Mucosa of rectum (tissue), 2 donors: ENCODE measurements around the gene PER2.
"Not testable (repeated sequence)": the region's sequence is repeated elsewhere in the genome, so short reads cannot be mapped to it uniquely, and the experiment has no call there.

Experiments
- H3K27ac ChIP-seq, 2 donors: one replicate each; pipeline ENCODE4 v1.7.0; 2013; ENCODE audit warnings: inconsistent platforms in 2 of 2, low read depth in 2 of 2, low read length in 2 of 2
- H3K27me3 ChIP-seq, 2 donors: one replicate each; pipeline ENCODE4 v1.7.0; 2013; ENCODE audit warnings: low read length in 2 of 2; ENCODE audit not compliant: control insufficient read depth in 2 of 2, insufficient read depth in 2 of 2
- H3K36me3 ChIP-seq, 2 donors: one replicate each; pipeline ENCODE4 v1.7.0; 2013; ENCODE audit warnings: low read length in 2 of 2; ENCODE audit not compliant: control insufficient read depth in 2 of 2, insufficient read depth in 2 of 2
- H3K4me1 ChIP-seq, 2 donors: one replicate each; pipeline ENCODE4 v1.7.0; 2013; ENCODE audit warnings: low read length in 2 of 2, mild to moderate bottlenecking in 1 of 2; ENCODE audit not compliant: control insufficient read depth in 2 of 2, insufficient read depth in 2 of 2
- H3K4me3 ChIP-seq, 2 donors: one replicate each; pipeline ENCODE4 v1.7.0; 2013; ENCODE audit warnings: low read length in 2 of 2
- H3K9ac ChIP-seq, 2 donors: one replicate each; pipeline ENCODE4 v1.7.0; 2013; ENCODE audit warnings: low read length in 2 of 2, low read depth in 1 of 2, mild to moderate bottlenecking in 1 of 2
- H3K9me3 ChIP-seq, 2 donors: one replicate each; pipeline ENCODE4 v1.7.0; 2013; ENCODE audit warnings: low read length in 2 of 2; ENCODE audit not compliant: control insufficient read depth in 2 of 2
- donor health status: healthy.
- donor health status: Normal muscosa, but diverticular disease.

Gene PER2, protein sequence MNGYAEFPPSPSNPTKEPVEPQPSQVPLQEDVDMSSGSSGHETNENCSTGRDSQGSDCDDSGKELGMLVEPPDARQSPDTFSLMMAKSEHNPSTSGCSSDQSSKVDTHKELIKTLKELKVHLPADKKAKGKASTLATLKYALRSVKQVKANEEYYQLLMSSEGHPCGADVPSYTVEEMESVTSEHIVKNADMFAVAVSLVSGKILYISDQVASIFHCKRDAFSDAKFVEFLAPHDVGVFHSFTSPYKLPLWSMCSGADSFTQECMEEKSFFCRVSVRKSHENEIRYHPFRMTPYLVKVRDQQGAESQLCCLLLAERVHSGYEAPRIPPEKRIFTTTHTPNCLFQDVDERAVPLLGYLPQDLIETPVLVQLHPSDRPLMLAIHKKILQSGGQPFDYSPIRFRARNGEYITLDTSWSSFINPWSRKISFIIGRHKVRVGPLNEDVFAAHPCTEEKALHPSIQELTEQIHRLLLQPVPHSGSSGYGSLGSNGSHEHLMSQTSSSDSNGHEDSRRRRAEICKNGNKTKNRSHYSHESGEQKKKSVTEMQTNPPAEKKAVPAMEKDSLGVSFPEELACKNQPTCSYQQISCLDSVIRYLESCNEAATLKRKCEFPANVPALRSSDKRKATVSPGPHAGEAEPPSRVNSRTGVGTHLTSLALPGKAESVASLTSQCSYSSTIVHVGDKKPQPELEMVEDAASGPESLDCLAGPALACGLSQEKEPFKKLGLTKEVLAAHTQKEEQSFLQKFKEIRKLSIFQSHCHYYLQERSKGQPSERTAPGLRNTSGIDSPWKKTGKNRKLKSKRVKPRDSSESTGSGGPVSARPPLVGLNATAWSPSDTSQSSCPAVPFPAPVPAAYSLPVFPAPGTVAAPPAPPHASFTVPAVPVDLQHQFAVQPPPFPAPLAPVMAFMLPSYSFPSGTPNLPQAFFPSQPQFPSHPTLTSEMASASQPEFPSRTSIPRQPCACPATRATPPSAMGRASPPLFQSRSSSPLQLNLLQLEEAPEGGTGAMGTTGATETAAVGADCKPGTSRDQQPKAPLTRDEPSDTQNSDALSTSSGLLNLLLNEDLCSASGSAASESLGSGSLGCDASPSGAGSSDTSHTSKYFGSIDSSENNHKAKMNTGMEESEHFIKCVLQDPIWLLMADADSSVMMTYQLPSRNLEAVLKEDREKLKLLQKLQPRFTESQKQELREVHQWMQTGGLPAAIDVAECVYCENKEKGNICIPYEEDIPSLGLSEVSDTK (N-terminal part only)

DNA sequence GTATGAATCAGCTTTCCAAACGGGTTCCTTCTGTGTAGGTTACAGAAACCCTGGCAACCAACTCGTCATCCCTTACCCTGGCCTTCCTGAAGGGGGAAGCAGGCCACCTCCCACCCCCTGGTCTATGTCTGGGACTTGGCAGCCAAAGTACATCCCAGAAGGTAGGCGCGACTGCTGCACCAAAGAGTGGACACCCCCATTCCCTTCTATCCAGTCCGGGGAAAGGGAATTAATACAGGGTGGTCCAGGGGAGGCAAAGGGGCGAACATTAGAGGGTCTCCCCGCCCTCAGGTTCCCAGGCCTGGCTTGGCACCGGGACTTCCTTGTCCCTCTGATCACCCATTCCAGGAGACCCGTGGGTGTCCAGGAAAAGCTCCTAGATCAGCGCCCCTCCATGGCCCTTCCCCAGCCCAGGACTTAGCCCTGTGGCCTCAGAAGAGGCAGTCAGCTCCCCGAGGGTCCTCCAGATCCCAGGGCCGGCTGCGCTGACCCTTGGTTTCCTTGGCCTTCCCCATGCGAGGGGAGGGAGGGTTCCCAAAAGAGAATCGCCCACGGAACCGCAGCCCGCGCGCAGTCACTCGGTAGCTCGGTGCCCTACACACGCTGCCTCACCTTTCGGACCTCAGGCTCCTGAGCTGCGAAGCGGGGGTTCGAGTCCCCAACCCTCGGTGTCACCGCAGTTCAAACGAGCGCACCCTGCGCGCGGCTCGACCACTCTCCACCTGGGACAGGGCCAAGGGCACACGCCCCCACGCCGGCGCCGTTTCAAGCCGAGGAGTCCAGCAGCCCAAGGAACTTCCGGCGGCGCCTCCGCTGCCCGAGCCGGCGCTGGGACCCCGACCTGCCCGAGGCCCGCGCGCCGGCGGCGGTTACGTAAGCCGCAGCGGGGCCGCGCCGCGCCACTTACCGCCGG is at the start of gene PER2:
PER2 (minus strand) TSS at position 874 of the 913 bp plus-strand sequence. CDS start 10,674 bp downstream, outside the sequence.
- Histone ChIP-seq H3K36me3 (no peaks in the 10 kb centered on the region), H3K9me3 (no peaks in the 10 kb centered on the region), H3K27ac (peak within 1 kb of the TSS; percentile 91 to 93), H3K4me3 (peak within 1 kb of the TSS; percentile 75 to 89), H3K9ac (peak within 1 kb of the TSS; percentile 97 to 98), H3K4me1 (peaks cover 62 to 68% of the 10 kb centered on the region in 2 donors), H3K27me3 (no peaks in the 10 kb centered on the region)

DNA sequence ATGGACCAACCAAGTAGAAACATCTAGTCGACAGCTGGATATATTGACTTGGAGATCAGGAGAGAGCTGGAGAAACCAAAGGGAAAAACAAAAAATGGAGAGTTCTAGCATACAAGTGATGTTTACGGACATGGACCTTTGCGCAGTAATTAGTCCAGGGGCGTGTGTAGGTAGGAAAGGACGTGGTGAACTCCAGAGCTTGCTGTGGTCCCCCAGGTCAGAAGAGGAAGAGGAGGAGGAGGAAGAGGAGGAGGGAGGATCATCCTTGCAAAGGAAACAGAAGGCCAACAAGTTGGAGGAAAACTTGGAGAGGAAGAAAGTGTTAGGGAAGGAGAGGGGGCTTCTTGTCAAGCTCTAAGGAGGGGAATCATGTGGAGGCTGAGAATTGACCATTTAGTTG is 49.4 kb upstream of the PER2 start:
- Histone ChIP-seq H3K27ac (no peak overlapping the region), H3K9me3 (no peaks in the 10 kb centered on the region), H3K9ac (no peak overlapping the region), H3K27me3 (no peaks in the 10 kb centered on the region), H3K4me3 (no peak overlapping the region), H3K4me1 (peaks cover 0 to 5% of the 10 kb centered on the region in 2 donors), H3K36me3 (peaks cover 3 to 5% of the 10 kb centered on the region in 2 donors)

DNA sequence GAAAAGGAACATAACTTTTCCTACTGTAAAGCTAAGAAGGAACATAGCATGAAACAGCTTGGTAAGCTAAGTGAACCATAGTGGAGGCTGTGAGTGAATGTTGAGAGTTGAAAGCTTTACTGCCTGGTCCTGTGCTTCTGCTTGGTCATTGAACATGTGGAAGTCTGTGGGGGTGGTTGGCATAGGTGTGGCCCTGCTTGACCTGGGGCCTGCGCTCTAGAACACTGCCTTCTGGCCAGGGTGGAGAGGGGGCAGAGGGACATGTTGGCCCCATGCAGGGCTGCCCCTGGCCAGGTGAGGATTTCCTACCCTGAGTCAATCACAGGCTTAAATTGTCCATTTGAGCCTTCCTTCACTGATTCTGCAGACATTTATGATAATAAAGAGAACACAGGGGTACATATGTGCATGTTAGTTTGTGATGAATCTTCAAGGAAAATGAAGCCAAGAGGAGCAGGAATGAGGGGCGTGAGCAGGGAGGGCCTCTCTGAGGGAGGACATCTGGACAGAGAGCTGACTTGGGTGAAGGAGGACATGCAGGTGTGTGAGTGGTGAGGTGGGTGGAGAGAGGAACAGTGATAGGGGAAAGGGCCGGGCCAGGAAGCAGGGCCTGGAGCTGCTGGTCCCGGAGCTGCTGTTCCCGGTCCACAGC is 48.5 kb upstream of the PER2 start:
- H3K36me3 ChIP-seq, result peaks cover 3 to 5% of the 10 kb centered on the region in 2 donors
- H3K4me3 ChIP-seq, result no peak overlapping the region
- H3K27ac ChIP-seq, result no peak overlapping the region
- no peaks in the 10 kb centered on the region for H3K9me3 ChIP-seq
- no peaks in the 10 kb centered on the region for H3K27me3 ChIP-seq
- H3K9ac ChIP-seq, result no peak overlapping the region
- peaks cover 0 to 5% of the 10 kb centered on the region in 2 donors for H3K4me1 ChIP-seq

GRCh38 chr2:238336151-238336550 is 47.7 kb upstream of the PER2 start:
- H3K4me3 ChIP-seq, result no peak overlapping the region
- H3K27me3 ChIP-seq, result no peaks in the 10 kb centered on the region
- no peaks in the 10 kb centered on the region for H3K9me3 ChIP-seq
- H3K36me3 ChIP-seq, result peaks cover 3 to 5% of the 10 kb centered on the region in 2 donors
- H3K27ac ChIP-seq, result no peak overlapping the region
- H3K4me1 ChIP-seq, result peaks cover 0 to 5% of the 10 kb centered on the region in 2 donors
- no peak overlapping the region for H3K9ac ChIP-seq

- not testable (repeated sequence) for H3K9me3 ChIP-seq, H3K36me3 ChIP-seq, H3K4me1 ChIP-seq, H3K9ac ChIP-seq, H3K4me3 ChIP-seq, H3K27me3 ChIP-seq, H3K27ac ChIP-seq
Measured at GRCh38 chr2:238335591-238335990, 47.2 kb upstream of the PER2 start.

DNA sequence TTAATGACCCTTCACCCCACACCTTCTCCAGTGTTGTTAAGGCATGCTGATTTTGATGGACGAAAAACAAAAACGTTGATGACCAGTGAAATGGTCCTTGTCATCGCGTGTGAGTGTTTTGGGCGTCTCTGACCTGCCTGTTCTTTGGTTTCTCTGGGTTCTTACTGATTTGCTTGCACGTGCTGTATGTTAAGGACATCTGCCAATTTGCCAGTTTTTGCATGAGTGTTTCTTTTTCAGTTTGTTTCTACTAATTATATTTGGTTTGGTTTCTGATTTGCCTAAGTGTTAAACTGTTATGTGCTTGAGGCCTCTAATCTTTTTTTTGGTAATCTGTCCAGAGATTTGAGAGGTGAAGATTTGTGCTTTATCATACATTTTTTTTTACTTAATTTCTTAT is 46.5 kb upstream of the PER2 start:
- Histone ChIP-seq H3K4me3 (no peak overlapping the region), H3K9me3 (no peaks in the 10 kb centered on the region), H3K36me3 (peaks cover 5 to 6% of the 10 kb centered on the region in 2 donors), H3K27me3 (no peaks in the 10 kb centered on the region), H3K4me1 (peaks cover 0 to 5% of the 10 kb centered on the region in 2 donors), H3K27ac (no peak overlapping the region), H3K9ac (no peak overlapping the region)

GRCh38 chr2:238331916-238332315 is 43.5 kb upstream of the PER2 start:
- Histone ChIP-seq H3K4me3 (no peak overlapping the region), H3K36me3 (peaks cover 12 to 20% of the 10 kb centered on the region in 2 donors), H3K4me1 (no peaks in the 10 kb centered on the region), H3K9me3 (no peaks in the 10 kb centered on the region), H3K27ac (no peak overlapping the region), H3K9ac (no peak overlapping the region), H3K27me3 (no peaks in the 10 kb centered on the region)

DNA sequence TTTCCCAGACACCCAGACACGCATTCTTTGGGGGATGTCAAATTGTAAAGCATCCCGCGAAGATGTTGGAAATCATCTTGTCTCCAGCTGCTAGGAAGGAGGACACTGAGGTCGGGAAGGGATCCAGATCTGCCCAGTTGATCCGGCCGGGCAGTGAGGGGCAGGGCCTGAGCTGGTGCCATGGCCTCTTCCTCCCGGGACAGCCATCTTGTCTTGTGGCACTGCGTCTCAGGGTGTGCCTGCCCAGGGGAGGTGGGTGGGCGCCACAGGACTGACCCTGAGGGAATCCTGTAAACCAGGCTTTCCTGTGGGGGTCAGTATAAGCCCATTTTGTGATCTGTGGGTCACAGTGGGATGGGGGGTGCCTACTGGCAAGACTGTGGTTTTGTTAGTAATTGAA is 42.0 kb upstream of the PER2 start:
- no peak overlapping the region for H3K27ac ChIP-seq
- H3K9ac ChIP-seq, result no peak overlapping the region
- H3K36me3 ChIP-seq, result peaks cover 12 to 25% of the 10 kb centered on the region in 2 donors
- no peaks in the 10 kb centered on the region for H3K9me3 ChIP-seq
- no peaks in the 10 kb centered on the region for H3K27me3 ChIP-seq
- no peaks in the 10 kb centered on the region for H3K4me1 ChIP-seq
- no peak overlapping the region for H3K4me3 ChIP-seq

DNA sequence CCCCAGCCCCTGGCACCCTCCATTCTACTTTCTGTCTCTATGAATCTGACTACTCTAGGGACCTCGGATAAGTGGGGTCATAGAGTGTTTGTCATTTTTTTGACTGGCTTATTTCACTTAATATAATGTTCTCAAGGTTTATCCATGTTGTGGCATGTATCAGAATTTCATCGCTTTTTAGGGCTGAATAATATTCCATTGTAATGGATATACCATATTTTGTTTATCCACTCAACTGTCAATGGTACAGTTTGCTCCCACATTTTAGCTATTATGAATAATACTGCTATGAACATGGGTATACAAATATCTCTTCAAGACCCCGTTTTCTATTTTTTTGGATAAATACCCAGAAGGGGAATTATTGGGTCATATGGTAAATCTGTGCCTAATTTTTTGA is 39.3 kb upstream of the PER2 start:
- no peak overlapping the region for H3K9ac ChIP-seq
- peaks cover 9 to 24% of the 10 kb centered on the region in 2 donors for H3K36me3 ChIP-seq
- no peaks in the 10 kb centered on the region for H3K4me1 ChIP-seq
- H3K27me3 ChIP-seq, result no peaks in the 10 kb centered on the region
- H3K9me3 ChIP-seq, result no peaks in the 10 kb centered on the region
- H3K27ac ChIP-seq, result no peak overlapping the region
- H3K4me3 ChIP-seq, result no peak overlapping the region
